Right lobe of liver (tissue), 4 donors: ENCODE measurements around the gene NBL1.

ENCODE experiments used
- CTCF ChIP-seq, 4 donors: fragments of 200-600 bp in 3 of 4; fragments of 450-650 bp in 1 of 4; IDR thresholded peaks; one replicate each; pipeline versions ENCODE4 v1.5.1 to v1.8.0; 2016 to 2022; ENCODE audit warnings: antibody characterized with exemption in 4 of 4, mild to moderate bottlenecking in 2 of 4
- POLR2A ChIP-seq: fragments of 450-650 bp; IDR thresholded peaks from one replicate; pipeline ENCODE4 v1.6.1; 2017; ENCODE audit warnings: antibody characterized with exemption, mild to moderate bottlenecking
- donor health status: DM: no; HTN: no; CAD: no.
- donor health status: DM: no; HTN: no; CAD: no.
- donor health status: DM: no; HTN: yes; CAD: no.

- TF ChIP-seq CTCF (IDR thresholded peaks at IDR 0.05) (no peak), POLR2A (no peak)
These were observed 26.7 kb upstream of the NBL1 start for GRCh38 chr1:19617376-19617775.
